Left ventricle myocardium inferior (tissue), 1 donor: Measurements from ENCODE around the gene ADAM12. TPM values are rescaled to one million over a fixed set of nuclear protein-coding genes. Genes with fewer than 3 reads are reported as not detected.

ENCODE experiments used
- DNase-seq: peaks from one replicate; pipeline ENCODE4 v3.0.0-alpha.2; 2020
- H3K27ac ChIP-seq: fragments of 200-600 bp; replicated peaks from 2 replicates; pipeline ENCODE4 v1.8.0; 2021
- H3K27me3 ChIP-seq: fragments of 200-600 bp; 2 replicates; pipeline ENCODE4 v1.8.0; 2021; ENCODE audit warnings: low read depth
- H3K36me3 ChIP-seq: fragments of 200-600 bp; 2 replicates; pipeline ENCODE4 v1.8.0; 2021
- H3K4me1 ChIP-seq: fragments of 200-600 bp; 2 replicates; pipeline ENCODE4 v1.8.0; 2021
- H3K4me3 ChIP-seq: fragments of 200-600 bp; 2 replicates; pipeline ENCODE4 v1.8.0; 2021; ENCODE audit warnings: mild to moderate bottlenecking, moderate library complexity
- H3K9me3 ChIP-seq: fragments of 200-600 bp; replicated peaks from 2 replicates; pipeline ENCODE4 v1.8.0; 2021
- intact Hi-C: fragments of 100-400 bp; cut with micrococcal nuclease; formaldehyde crosslinking; loops from one replicate; pipeline ENCODE4 v1.11.0; 2022
- total RNA-seq: library from RNA; stranded (reverse); fragmentation: NEBNext Ultra II Directional; extraction: Animal tissue kit (Norgen Biotek cat#: 25700); gene quantifications from one replicate; pipeline ENCODE4 v1.2.1, GENCODE V29; 2021
- TF ChIP-seq, protein P1 (sequence below): fragments of 200-600 bp; IDR thresholded peaks from 2 replicates; pipeline ENCODE4 v1.8.0; 2021; ENCODE audit warnings: antibody characterized with exemption, mild to moderate bottlenecking, borderline replicate concordance
- donor health status: DM: no; HTN: yes; CAD: no; lungs with severe emphysema.

The ADAM12 gene
- total RNA-seq, 1 donor from 2014 or later = 0.27 TPM

DNA sequence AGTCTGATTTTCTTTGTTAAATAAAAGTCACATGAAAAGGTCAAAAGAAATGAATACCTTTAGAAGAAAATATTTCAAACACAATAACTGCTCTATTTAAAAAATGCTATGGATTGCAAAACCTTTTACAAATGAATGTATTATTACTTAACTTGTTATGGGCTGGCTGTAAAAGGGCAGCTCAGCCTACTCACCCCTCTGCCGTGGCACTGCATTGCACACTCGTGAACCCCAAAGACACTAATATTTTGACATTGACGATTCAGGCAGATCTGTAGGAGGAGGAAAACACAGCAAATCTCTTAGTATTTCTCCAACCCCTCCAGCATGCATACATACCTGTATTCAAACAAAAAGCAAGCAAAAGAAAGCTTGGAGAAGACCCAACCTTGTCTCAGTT lies 342.4 kb downstream of the ADAM12 start:
- H3K9me3 ChIP-seq = no peaks in the 10 kb centered on the region
- H3K4me3 ChIP-seq = no peak overlapping the region
- H3K4me1 ChIP-seq = peaks cover 46% of the 10 kb centered on the region
- intact Hi-C loops = no loop called here
- DNase-seq = no peak
- no peak overlapping the region for H3K27ac ChIP-seq
- no peaks in the 10 kb centered on the region for H3K27me3 ChIP-seq
- TF ChIP-seq, protein P1, sequence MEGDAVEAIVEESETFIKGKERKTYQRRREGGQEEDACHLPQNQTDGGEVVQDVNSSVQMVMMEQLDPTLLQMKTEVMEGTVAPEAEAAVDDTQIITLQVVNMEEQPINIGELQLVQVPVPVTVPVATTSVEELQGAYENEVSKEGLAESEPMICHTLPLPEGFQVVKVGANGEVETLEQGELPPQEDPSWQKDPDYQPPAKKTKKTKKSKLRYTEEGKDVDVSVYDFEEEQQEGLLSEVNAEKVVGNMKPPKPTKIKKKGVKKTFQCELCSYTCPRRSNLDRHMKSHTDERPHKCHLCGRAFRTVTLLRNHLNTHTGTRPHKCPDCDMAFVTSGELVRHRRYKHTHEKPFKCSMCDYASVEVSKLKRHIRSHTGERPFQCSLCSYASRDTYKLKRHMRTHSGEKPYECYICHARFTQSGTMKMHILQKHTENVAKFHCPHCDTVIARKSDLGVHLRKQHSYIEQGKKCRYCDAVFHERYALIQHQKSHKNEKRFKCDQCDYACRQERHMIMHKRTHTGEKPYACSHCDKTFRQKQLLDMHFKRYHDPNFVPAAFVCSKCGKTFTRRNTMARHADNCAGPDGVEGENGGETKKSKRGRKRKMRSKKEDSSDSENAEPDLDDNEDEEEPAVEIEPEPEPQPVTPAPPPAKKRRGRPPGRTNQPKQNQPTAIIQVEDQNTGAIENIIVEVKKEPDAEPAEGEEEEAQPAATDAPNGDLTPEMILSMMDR = no peak
- H3K36me3 ChIP-seq = no peaks in the 10 kb centered on the region

DNA sequence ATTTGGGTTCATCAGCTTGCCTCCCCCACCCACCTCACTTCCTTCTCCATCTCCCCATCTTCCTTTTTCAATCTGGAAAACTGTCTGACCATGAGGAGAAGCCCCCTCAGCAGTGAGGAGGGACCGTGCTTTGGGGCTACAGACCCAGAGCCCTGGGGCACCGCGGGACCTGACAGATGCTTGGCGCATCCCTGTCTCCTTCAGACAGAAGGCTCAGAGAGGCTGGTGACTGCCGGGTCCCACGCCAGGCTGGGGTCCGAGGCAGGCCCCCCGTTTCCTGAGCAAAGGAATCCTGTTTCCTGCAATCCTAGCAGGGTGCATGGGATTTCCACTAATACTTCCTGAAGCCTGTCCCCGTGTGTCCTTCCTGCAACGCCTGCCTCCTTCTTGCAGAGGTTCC lies 344.9 kb downstream of the ADAM12 start:
- Histone ChIP-seq H3K27ac (no peak overlapping the region), H3K36me3 (no peaks in the 10 kb centered on the region), H3K4me1 (peaks cover 27% of the 10 kb centered on the region), H3K9me3 (no peaks in the 10 kb centered on the region), H3K4me3 (no peak overlapping the region), H3K27me3 (no peaks in the 10 kb centered on the region)
- TF ChIP-seq, protein P1 = no peak
- intact Hi-C loops = no loop called here
- no peak for DNase-seq

DNA sequence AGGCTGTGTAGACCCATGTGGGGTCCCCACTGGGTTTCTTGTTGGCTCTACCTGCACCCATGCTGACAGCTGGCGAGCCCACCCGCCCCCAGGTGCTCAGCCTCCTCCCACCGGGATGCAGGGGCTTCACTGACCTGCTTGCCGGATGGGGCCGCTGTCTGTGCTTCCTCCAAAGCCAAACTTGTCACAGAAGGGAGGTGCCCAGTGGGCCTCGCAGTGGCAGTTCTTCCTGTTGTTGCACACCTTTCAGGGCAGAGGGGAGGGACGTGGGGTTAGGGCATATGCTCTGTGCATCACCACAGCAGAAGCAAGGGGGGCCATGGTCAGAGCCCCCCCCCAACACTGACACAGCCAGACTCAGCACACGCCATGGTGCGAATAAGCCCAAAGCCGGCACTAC lies 345.4 kb downstream of the ADAM12 start:
- Histone ChIP-seq H3K4me3 (no peak overlapping the region), H3K27me3 (no peaks in the 10 kb centered on the region), H3K36me3 (no peaks in the 10 kb centered on the region), H3K9me3 (no peaks in the 10 kb centered on the region), H3K27ac (no peak overlapping the region), H3K4me1 (peaks cover 27% of the 10 kb centered on the region)
- intact Hi-C loops = no loop called here
- DNase-seq = no peak
- TF ChIP-seq, protein P1 = no peak

DNA sequence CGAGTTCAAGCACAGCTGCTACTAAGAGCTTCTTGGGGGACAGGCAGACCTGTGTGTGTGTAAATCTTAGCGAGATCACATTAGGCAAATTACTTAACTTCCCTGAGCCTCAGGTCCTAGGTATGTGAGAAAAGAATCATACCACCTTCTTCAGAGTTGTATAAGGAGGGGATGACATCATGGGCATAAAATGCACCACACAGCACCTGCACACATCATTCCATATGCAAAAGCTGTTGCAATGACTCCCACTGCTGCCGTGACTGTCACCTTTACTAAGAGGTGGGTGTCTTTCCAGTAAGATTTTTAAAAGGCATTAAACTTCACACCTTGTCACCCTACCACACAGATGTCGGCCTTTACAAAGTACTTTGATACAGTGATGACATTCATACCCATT lies 345.9 kb downstream of the ADAM12 start:
- H3K4me3 ChIP-seq = no peak overlapping the region
- DNase-seq = no peak

DNA sequence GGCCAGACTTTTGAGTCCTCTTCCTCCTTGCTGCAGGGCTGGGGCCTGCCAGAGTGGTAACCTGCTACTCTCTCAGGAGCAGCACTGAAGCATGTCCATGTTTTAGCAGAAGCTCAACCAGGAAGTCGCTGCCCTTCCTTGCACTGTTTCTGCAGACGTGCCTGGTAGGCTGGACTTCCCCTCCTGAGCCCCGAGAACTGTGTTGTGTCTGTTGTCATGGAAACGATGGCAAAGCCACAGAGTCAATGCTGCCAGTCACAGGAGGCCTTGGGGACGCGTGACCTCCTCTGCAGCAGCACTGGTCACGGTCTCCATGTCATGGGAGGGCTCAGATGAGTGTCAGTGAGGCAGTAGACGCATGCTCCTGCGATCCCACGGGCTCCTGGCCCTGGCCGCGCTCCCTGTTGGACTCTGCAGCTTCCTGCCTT lies 346.5 kb downstream of the ADAM12 start:
- H3K4me3 ChIP-seq = no peak overlapping the region
- no peaks in the 10 kb centered on the region for H3K27me3 ChIP-seq
- H3K36me3 ChIP-seq = no peaks in the 10 kb centered on the region
- no peaks in the 10 kb centered on the region for H3K9me3 ChIP-seq
- intact Hi-C loops = no loop called here
- peaks cover 27% of the 10 kb centered on the region for H3K4me1 ChIP-seq
- TF ChIP-seq, protein P1 = no peak
- H3K27ac ChIP-seq = peak overlapping the region; percentile 74
- DNase-seq = peak; percentile 80

More for the DNA sequence above, 345.9 kb downstream of the ADAM12 start:
- Histone ChIP-seq H3K27me3 (no peaks in the 10 kb centered on the region), H3K27ac (peak overlapping the region; percentile 74), H3K4me1 (peaks cover 27% of the 10 kb centered on the region), H3K9me3 (no peaks in the 10 kb centered on the region), H3K36me3 (no peaks in the 10 kb centered on the region)
- TF ChIP-seq, protein P1 = no peak
- intact Hi-C loops = no loop called here

DNA sequence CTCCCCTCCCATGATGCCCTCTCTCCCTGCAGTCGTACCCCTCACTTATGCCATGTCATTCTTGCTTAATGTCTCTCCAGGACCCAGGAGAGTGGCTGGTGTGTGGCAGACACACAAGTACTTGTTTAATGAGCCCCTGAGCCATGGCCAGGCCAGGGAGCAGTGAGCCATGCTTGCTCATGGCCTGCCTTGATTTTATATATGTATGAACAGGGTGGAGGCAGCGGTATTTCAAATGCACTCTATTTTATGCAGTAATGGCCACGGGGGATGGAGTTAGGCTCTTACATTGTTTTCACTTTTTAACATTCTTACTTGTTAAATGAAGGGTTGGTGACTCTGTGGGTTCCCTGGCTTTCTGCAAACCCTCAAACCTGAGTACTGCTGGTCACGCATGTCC lies 347.2 kb downstream of the ADAM12 start:
- intact Hi-C loops = no loop called here
- Histone ChIP-seq H3K27me3 (no peaks in the 10 kb centered on the region), H3K9me3 (no peaks in the 10 kb centered on the region), H3K27ac (peak overlapping the region; percentile 74), H3K4me1 (peaks cover 27% of the 10 kb centered on the region), H3K4me3 (no peak overlapping the region), H3K36me3 (no peaks in the 10 kb centered on the region)
- DNase-seq = no peak
- TF ChIP-seq, protein P1 = no peak
